Left colon (tissue), 2 donors: ENCODE results near the gene NEDD4L. TPM values are rescaled to one million over a fixed set of nuclear protein-coding genes. Genes with fewer than 3 reads are reported as not detected.
"Not testable (repeated sequence)": the region's sequence is repeated elsewhere in the genome, so short reads cannot be mapped to it uniquely, and the experiment has no call there.

Experiments
- ATAC-seq: fragments of 200-7000 bp; cut with Tn5 transposase; one replicate; pipeline ENCODE4 v1.9.1; 2020; ENCODE audit warnings: mild to moderate bottlenecking, moderate library complexity
- DNase-seq, 2 donors: peaks; one replicate each; pipeline ENCODE4 v3.0.0-alpha.2; 2020
- intact Hi-C, 2 donors: fragments of 100-400 bp; cut with DNase I in 1 of 2; cut with micrococcal nuclease in 1 of 2; formaldehyde crosslinking; loops; one replicate each; pipeline versions ENCODE4 v1.11.2 to v1.14.0; 2022; cut with DNase I, micrococcal nuclease
- total RNA-seq, 2 donors: library from RNA; stranded (reverse); fragmentation: NEBNext Ultra II Directional; extraction: Animal tissue kit (Norgen Biotek cat#: 25700); gene quantifications; one replicate each; pipeline ENCODE4 v1.2.1, GENCODE V29; 2021
- donor health status: DM: no; HTN: no; CAD: no.
- donor health status: DM: yes; HTN: yes; CAD: no.

Gene NEDD4L
- total RNA-seq, 2 donors from 2014 or later = 176 to 332 TPM

DNA sequence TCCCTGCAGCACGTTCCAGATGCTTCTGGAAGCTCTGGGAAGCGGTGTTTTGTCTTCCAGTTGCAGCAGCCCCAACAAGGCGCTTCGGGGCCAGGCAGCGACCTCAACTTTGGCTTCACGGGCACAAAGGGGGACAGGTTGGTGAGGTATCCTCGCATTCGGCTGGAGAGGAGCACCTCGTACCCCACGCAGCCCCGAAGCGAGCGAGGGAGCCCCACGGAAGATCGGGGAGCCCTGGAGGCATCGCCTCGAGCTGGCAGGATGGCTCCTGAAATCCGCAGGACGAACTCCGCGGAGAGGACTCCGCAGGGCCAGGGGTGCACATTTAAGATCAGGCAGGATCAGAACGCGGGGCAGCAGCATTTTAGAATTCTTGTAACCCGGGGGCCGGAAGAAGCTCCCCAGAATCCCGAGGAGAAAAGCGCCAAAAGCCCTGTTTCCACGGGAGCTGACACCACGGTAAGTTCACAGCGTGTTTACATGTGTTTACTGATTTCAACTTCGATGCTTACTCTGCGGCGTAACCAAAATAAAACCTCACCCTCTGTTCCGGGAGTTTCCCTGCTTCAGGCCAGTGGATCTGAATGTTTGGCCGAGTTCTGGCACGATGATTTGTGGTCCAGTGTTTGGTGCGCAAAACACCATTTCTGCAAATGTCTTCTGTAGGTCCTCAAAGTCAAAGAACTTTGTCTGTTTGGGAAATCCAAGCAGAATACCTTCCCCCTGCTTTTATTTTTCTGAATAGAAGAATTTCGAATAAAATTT, 212.5 kb downstream of the NEDD4L start:
- DNase-seq = no peak

DNA sequence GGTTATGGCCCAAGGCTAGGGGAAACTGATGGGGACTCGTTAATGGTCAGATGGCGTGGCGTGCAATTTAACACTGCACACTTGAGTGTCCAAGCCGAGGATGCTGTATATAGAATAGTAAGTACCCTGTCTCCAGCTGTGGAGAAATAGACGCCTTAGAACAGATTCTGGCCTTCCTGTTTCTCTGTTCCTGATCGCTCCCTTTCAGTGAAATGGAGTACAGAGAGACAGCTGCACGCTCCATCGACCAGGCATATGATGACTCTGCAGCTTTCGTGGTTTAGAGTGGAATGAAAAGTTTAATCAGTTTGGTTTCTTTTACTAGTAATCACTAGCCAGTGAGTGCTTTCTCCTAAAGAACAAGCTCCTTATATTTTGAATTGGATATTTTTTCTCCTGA, 213.4 kb downstream of the NEDD4L start:
- DNase-seq (no peak), ATAC-seq (no peak)
- intact Hi-C loops = no loop called here

More for the DNA sequence above, 212.5 kb downstream of the NEDD4L start:
- intact Hi-C loops = no loop called here
- no peak for ATAC-seq

DNA sequence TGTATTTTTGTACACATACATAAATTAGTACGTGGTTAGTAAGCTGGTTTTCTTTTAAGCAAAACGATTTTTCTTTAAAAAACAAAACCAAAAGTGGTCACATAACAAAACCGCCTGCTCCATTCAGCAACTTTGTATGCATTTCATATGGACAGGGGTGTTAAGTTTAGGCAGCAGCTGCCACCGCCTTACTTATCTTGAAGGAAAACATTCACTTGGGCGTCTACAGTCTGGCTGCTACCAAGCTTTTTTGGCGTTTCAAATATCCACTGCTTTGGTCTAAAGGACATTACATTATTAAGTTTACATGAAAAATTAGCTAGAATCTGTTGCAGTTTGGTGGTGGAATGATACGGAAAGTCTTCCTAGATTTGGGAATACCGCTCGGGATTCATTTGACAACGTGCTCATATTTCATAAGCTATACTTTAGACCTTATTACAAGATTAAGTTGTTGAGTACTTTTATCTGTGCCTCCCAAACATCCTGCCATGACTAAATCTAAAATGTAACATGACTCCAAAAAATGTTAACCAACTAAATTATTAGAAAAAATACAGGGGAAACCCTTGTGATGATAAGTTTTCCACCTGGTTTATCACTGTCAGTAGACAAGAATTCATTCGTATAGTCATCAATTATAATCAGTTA, 214.8 kb downstream of the NEDD4L start:
- ATAC-seq = no peak
- no peak for DNase-seq
- intact Hi-C loops = no loop called here

DNA sequence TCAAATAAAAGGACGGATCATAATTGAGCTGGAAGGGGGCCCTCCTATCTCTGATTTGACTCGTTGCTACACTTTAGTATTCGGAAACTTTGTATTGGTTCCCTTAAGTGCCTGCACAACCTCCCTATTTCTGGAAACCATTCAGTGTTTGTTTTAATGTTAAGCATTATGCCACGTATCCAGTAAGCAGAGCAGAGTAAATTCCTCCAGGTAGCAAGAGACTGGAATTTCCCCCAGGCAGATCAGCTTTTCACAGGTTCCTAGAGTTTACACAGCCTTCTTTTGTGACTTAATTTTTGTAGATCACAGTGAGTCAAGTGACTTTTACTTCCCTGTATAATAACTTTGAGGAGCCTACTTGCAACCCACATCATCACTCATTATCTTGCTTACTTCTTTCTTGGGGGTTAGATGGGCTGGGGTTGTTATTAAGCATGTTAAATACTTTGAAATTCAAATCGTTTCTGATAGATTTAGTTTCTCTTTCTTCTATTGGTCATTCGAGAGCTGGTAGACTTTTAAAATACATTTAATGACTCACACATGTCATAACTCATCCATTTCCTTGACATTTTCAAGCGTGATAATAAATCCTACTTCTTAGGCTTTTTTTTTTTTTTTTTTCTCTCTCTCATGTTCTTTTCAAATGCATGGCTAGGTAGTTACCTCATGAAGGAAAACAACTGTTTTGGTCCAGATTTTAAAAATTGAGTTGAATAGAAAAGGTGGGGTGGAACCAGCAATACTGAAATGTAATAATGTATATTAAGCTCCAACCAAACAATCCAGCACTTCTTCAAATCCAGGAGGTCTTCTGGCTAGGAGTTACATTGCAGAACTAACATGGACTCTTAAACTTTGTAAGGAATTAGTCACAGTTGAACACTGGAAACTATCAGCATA, 219.3 kb downstream of the NEDD4L start:
- no peak for DNase-seq
- intact Hi-C loops = no loop called here
- ATAC-seq = peak; percentile 78

DNA sequence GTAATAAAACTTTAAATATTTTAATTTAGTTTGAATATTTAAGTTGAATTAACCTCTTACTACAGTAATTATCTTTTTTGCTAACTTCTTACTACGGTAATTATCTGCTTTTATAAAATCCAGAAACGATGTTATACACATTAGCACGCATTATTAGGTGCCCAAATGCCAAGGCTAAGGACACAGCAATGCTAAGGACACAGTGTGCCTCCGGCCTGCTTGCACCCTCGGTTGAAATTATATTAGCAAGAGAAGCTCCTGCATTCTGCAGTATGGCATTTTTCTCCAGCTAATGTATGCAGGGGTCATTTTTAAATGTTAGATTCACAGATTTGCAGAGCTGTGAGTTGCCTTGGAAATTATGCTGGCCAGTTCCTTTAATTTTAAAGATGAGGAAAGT, 220.0 kb downstream of the NEDD4L start:
- no peak for DNase-seq
- intact Hi-C loops = no loop called here
- no peak for ATAC-seq

DNA sequence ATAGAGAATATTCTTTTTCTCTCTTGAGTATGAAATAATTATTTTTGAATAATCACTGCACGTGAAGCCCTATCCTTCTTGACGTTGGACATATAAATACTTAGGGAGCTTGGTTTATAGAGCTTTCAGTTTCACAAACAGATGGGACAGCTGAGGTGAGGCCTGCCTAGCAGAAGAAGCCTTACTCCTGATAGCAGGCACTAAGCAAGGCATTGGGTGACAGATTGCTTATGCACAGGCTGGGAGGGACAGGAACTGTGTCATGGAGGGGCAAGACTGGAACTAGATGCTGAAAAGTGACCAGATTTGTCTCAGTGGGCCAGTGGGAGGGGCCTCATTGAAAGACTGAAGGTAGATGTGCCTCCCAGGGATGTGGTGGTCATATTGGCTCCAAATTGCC, 220.8 kb downstream of the NEDD4L start:
- DNase-seq (no peak), ATAC-seq (peak; percentile 28)
- intact Hi-C loops = no loop called here

DNA sequence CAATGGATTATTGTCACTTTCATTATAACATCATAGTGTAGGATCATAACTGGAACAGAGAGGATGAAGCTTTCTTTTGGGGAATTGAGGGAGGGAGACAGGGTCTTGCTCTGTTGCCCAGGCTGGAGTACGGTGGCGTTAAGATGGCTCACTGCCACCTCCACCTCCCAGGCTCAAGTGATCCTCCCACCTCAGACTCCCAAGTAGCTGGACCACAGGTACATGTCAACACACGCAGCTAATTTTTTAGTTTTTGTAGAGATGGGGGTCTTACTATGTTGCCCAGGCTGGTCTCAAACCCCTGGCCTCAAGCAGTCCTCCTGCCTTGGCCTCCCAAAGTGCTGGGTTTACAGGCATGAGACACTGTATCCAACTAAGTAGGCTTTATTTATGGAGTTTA, 221.5 kb downstream of the NEDD4L start:
- not testable (repeated sequence) for ATAC-seq

DNA sequence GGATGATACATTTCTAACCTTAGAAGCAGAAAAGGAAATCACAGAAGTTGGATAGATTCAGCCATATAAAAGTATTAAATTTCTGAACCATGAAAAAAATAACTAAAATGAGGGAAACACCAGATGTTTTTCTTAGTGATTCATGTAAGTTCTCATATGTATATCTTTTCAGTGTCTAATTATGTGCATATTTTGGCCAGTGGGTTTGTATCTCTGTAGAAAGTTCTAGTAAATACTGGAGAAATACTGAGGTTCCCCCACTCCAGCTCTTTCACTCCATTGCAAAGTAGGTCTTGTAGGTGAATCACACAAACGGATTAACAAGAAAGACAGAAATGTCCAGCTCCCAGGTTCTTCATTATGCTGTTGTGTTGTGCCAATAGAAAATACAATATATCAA, 222.3 kb downstream of the NEDD4L start:
- DNase-seq = no peak
- ATAC-seq = no peak
- intact Hi-C loops = no loop called here

More for the DNA sequence above, 221.5 kb downstream of the NEDD4L start:
- intact Hi-C loops, DNase-seq: not testable (repeated sequence)

DNA sequence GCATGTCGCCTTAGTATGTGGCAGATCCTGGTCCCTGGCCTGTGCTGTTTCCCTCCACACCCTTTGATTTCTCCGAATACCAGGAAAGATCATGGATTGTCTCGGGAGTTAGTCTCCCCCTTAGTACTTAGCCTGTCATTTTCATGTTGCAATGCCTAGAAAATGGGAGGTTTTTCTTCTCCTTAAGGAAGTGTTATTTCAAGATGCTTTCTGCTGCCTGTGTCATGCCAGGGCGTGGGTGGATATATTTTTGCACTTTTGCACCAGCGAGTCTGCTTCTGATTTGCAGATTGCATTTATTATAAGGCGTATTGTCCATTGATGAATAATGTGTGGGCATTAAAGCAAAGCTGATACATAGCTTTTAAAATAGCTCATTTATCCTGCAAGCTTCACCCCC, 223.5 kb downstream of the NEDD4L start:
- no peak for ATAC-seq
- intact Hi-C loops = no loop called here

DNA sequence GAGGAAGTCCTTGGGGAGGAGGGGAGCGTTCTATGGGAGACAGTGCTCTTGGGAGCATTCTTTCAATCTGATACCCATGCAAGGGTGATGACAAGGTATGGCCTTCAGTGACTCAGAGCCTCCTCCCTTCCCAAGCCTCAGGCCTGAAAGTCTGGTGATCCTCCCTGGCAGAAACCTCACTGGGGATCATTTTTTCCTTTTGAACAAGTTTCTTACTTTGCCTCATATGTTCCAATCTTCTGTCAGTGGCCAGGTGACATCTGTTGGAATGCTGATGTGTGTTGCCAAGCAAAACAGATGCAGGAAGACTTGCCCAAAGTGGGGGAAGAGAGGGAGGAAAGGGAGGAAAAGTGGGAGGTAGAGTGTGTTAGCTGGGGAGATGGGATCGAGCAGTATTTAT, 224.8 kb downstream of the NEDD4L start:
- DNase-seq (no peak), ATAC-seq (peak; percentile 26)
- intact Hi-C loops = no loop called here

More for the DNA sequence above, 223.5 kb downstream of the NEDD4L start:
- no peak for DNase-seq

DNA sequence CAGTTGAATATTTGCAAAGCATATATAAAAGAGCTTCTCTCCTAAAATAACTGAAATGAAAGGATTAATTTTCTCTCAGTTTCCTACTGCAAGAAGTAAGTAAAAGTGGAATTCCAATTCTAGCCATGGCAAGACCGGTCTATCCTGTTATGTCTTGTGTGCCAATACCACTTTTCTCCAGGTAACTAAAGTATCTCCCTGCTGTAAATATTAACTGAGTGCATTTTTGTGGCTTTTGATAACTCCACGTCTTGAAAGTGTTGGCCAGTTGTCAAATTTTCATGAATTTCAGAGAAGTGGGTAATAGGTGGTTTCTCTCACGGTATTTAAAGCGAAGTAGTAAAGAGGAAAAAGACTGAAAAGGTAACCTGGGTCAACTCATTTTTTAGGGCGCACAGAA, 225.9 kb downstream of the NEDD4L start:
- intact Hi-C loops = no loop called here
- no peak for ATAC-seq
- DNase-seq = no peak

DNA sequence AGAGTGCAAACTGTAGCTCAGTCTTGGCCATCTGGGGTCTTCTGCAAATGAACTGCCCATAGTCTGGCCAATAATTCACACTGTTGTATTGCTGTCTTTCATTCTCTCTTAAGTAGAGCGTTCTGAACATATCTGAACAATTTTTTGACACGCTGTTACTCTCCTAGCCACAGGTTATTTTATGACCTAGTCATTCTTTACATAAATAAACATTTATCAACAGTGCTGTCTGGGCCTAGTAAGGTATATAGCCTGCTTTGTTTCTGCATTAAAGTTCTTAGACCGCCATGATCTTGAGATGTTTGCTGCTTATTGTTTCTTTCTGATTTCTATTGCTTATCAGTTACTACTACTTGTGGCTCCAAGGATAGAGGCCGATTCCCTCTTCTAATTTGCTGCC, 226.4 kb downstream of the NEDD4L start:
- intact Hi-C loops = no loop called here
- no peak for DNase-seq
- ATAC-seq = peak; percentile 18

DNA sequence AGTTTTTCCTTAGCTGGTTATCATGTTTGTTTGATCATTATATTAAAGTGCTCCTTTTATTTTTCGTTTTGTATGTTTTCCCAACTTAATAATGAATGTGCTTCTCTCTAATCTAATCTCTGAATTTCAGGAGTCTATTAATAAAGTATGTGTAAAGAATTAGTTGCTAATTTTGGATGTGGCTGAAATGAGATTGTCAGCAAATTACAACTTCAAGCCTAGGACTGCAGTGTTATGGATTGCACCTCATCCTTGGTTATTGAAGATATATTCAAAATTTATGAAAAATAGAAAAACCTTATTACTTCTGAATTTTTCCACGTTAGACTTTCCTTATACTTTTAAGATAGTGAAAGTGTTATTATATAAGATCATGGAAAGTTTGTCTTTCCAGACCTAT, 227.7 kb downstream of the NEDD4L start:
- ATAC-seq (no peak), DNase-seq (no peak)
- intact Hi-C loops = no loop called here

DNA sequence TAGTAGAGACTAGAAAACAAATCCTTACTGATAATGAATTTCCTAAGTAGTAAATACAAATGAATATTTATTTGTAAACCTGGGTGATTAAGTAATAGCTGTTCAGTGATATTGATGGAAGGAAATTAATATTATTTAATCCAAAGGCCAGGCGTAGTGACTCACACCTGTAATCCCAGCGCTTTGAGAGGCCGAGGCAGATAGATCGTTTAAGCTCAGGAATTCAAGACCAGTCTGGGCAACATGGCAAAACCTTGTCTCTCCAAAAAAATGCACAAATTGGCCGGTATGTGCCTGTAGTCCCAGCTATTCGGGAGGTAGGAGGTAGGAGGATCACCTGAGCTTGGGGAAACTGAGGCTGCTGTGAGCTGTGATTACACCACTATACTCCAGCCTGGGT, 228.2 kb downstream of the NEDD4L start:
- ATAC-seq (no peak), DNase-seq (no peak)
- intact Hi-C loops = no loop called here

DNA sequence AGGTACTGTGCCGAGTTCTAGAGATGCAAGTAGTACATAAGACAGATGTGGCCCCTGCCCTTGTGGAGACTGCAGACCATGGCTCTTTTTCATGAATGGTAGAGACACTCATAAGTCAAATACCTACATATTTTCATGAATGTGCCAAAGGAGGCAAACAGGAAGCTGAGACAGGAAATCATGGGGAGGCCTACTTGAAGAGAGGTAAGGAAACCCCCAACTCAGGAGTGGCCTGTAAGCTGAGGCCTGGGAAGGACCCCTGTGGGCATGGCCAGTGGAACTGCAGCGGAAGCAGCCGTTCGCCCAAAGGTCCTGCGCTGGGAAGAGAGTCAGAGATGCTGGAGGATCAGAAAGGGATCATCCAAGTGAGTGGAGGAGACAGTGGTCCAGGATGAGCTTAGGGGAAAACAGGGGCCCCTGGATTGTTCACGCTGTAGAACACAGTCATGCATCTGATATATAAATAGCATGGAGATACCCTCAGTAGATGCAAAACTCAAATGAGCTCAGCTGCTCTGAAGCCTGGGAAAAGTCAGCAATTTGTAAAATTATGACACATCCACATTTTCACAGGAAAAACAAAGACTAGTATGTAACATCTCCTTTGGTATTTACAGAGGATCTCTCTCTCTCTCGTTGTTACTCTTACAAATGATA, 228.9 kb downstream of the NEDD4L start:
- intact Hi-C loops = no loop called here
- ATAC-seq (no peak), DNase-seq (no peak)

DNA sequence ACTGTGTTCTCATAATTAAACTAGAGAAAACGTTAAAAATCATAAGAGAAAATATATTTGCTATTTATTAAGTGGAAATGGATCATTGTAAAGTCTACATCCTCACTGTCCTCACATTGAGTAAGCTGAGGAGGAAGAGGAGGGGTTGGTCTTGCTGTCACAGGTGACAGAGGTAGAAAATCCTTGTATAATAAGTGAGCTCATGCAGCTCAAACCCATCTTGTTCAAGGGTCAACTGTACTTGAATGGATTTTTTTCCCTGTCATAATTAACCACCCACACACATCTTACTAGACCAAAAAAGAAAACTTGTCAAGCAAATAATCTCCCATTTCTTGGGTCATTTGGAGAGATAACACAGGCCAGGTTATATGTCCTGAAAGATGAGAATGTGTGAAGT, 231.2 kb downstream of the NEDD4L start:
- intact Hi-C loops = no loop called here
- ATAC-seq (peak; percentile 32), DNase-seq (no peak)

DNA sequence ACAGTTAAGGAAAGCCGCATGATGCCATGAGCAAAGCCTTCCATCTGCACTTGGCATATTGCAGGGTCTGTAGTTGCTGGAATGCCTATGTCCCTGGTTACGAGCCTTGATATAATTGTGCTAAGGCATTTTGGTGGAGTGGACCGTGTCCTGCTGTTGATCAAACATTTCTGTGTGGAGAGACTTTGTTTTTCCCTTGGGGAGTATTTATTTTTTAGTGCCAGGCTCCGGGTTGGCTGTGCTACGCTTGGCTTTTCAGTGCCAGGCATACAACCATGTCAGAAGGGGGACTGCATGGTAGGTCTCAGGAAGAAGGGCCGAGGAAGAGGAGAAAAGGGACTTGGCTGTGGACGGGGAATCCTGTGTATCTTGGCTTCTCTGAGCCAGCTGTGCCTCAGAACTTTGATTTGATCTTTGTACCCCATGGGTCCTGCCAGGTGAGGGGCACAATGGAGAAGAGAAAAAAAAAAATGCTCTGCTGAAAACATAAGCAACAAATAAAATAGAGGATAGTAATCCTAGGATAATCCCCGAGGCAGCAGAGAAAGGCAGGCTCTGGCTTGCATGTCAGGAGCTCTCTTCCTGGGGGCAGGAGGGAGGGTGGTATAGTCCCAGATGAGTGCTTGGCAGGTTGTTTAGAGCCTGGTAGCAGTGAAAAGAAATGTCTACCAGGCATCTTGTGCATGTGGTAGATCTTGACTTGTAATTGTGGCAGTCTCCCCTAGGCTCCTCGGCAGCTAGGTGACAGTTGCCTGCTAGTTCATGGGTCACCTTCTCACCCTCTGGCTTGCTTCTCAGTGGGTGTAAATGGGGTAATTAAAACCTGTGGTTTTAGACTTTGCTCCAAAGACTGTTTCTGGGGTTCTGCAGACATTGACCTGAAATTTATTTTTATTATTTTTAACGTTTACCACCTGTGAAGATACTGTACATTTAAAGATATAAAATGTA, 233.0 kb downstream of the NEDD4L start:
- DNase-seq (no peak), ATAC-seq (peak; percentile 79)
- intact Hi-C loops = no loop called here

DNA sequence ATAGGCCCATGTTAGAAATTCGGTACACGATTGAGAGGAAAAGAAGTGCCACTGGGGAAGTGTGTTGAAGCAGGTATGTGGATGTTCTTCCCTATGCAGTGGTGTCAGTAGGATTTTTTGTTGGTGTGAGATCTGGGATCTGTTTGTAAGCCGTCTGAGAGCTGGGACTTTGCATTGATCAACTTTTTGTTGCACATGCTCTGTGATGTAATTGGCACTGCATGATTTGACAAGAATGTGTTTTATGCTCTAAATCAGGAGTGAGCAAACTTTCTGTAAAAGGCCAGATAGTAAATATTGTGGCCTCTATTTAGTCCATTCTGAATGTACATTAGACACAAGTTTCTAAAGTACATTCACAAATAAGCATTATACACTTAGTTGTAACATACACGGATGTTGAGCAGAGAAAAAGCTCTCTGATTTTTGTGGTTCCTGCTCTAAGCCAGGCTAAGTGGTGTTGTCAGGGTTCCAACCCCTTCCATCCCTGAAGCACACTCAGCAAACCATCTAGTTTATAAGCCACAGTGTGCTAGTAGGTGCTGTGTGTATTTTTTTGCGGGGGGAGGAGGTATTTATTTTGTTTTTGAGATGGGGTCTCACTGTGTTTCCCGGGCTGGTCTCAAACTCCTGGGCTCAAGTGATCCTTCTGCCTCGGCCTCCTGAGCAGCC, 235.6 kb downstream of the NEDD4L start:
- intact Hi-C loops = no loop called here
- ATAC-seq = no peak
- DNase-seq = no peak
